HG02884 (cell line): Measurements from ENCODE around the gene GRM5.
"Not testable (repeated sequence)": the region's sequence is repeated elsewhere in the genome, so short reads cannot be mapped to it uniquely, and the experiment has no call there.

ENCODE experiments used
- ATAC-seq: cut with Tn5 transposase; IDR thresholded peaks from one replicate; pipeline ENCODE4 v1.9.1; 2021; ENCODE audit warnings: mild to moderate bottlenecking, moderate library complexity; ENCODE audit not compliant: unreplicated experiment

The GRM5 gene

GRCh38 chr11:88508759-88509581 lies 556.8 kb downstream of the GRM5 start:
- ATAC-seq = peak; percentile 56

GRCh38 chr11:88508418-88508758 lies 557.4 kb downstream of the GRM5 start:
- ATAC-seq = no peak

- no peak for ATAC-seq
These were observed 557.9 kb downstream of the GRM5 start for GRCh38 chr11:88507771-88508417.

GRCh38 chr11:88501541-88501940 lies 564.2 kb downstream of the GRM5 start:
- no peak for ATAC-seq

- no peak for ATAC-seq
These were observed 569.9 kb downstream of the GRM5 start for GRCh38 chr11:88495836-88496235.

GRCh38 chr11:88494848-88495247 lies 570.9 kb downstream of the GRM5 start:
- no peak for ATAC-seq

- ATAC-seq = no peak
These were observed 574.1 kb downstream of the GRM5 start for GRCh38 chr11:88491674-88492073.

- no peak for ATAC-seq
These were observed 576.8 kb downstream of the GRM5 start for GRCh38 chr11:88489030-88489429.

GRCh38 chr11:88487646-88488045 lies 578.1 kb downstream of the GRM5 start:
- ATAC-seq = no peak

- ATAC-seq = peak; percentile 90
These were observed 580.7 kb downstream of the GRM5 start for GRCh38 chr11:88484873-88485621.

- ATAC-seq = no peak
These were observed 582.9 kb downstream of the GRM5 start for GRCh38 chr11:88482871-88483301.

GRCh38 chr11:88480223-88480622 lies 585.6 kb downstream of the GRM5 start:
- ATAC-seq = no peak

- no peak for ATAC-seq
These were observed 587.5 kb downstream of the GRM5 start for GRCh38 chr11:88478136-88478815.

GRCh38 chr11:88475991-88476418 lies 589.8 kb downstream of the GRM5 start:
- no peak for ATAC-seq

GRCh38 chr11:88474655-88475054 lies 591.1 kb downstream of the GRM5 start:
- ATAC-seq = no peak

GRCh38 chr11:88469561-88470225 lies 596.1 kb downstream of the GRM5 start:
- ATAC-seq = no peak

- no peak for ATAC-seq
These were observed 601.3 kb downstream of the GRM5 start for GRCh38 chr11:88464528-88464927.

GRCh38 chr11:88463301-88463700 lies 602.5 kb downstream of the GRM5 start:
- ATAC-seq = not testable (repeated sequence)

GRCh38 chr11:88458047-88458446 lies 607.7 kb downstream of the GRM5 start:
- ATAC-seq = not testable (repeated sequence)

GRCh38 chr11:88455974-88456373 lies 609.8 kb downstream of the GRM5 start:
- ATAC-seq = no peak

GRCh38 chr11:88454881-88455280 lies 610.9 kb downstream of the GRM5 start:
- ATAC-seq = no peak
